Measurements from ENCODE around the gene AHNAK2. TPM values are rescaled to one million over a fixed set of nuclear protein-coding genes. Genes with fewer than 3 reads are reported as not detected.

Gene AHNAK2
- polyA plus RNA-seq, 4 donors, result under 0.01 to 6.3 (median 0.17) TPM

GRCh38 chr14:105022276-105022670 lies 44.1 kb upstream of the AHNAK2 start:
- DNase-seq (no peak), FAIRE-seq (no peak)
- Histone ChIP-seq H3K4me1 (ENCODE audit: control insufficient read depth in 3 of 3, insufficient read depth in 2 of 3, low read depth in 1 of 3, low read length in 2 of 3) (peaks cover 0 to 19% (median 3%) of the 10 kb centered on the region in 3 donors), H3K9me3 (ENCODE audit: control insufficient read depth in 2 of 2, insufficient read depth in 1 of 2, low read depth in 1 of 2, low read length in 1 of 2) (no peaks in the 10 kb centered on the region), H3K27me3 (ENCODE audit: control insufficient read depth in 3 of 3, insufficient read depth in 3 of 3, low read length in 3 of 3) (no peaks in the 10 kb centered on the region), H3K4me3 (ENCODE audit: low read depth in 1 of 3, low read length in 3 of 3) (no peak overlapping the region), H3K27ac (ENCODE audit: low read depth in 1 of 3, low read length in 2 of 3) (no peak overlapping the region), H3K36me3 (ENCODE audit: control insufficient read depth in 3 of 3, insufficient read depth in 2 of 3, low read depth in 1 of 3, low read length in 3 of 3) (peaks cover 0 to 10% (median 0%) of the 10 kb centered on the region in 3 donors)
- WGBS, 3 donors, result 38 to 72% (median 48%) methylated on average over 2 of the region's 2 CpGs

GRCh38 chr14:105021656-105022275 lies 43.6 kb upstream of the AHNAK2 start:
- FAIRE-seq, result no peak
- DNase-seq, result peak; percentile 56 to 88
- no peaks in the 10 kb centered on the region for H3K9me3 ChIP-seq (ENCODE audit: control insufficient read depth in 2 of 2, insufficient read depth in 1 of 2, low read depth in 1 of 2, low read length in 1 of 2)
- no peaks in the 10 kb centered on the region for H3K27me3 ChIP-seq (ENCODE audit: control insufficient read depth in 3 of 3, insufficient read depth in 3 of 3, low read length in 3 of 3)
- WGBS, 3 donors, result 6 to 9% (median 9%) methylated on average over 20 of the region's 20 CpGs
- peak overlapping the region; percentile 32 to 92 (median 65) for H3K4me3 ChIP-seq (ENCODE audit: low read depth in 1 of 3, low read length in 3 of 3)
- peaks cover 0 to 10% (median 0%) of the 10 kb centered on the region in 3 donors for H3K36me3 ChIP-seq (ENCODE audit: control insufficient read depth in 3 of 3, insufficient read depth in 2 of 3, low read depth in 1 of 3, low read length in 3 of 3)
- H3K27ac ChIP-seq (ENCODE audit: low read depth in 1 of 3, low read length in 2 of 3), result peak overlapping the region; percentile 73 to 99 (median 82)
- H3K4me1 ChIP-seq (ENCODE audit: control insufficient read depth in 3 of 3, insufficient read depth in 2 of 3, low read depth in 1 of 3, low read length in 2 of 3), result peaks cover 0 to 19% (median 3%) of the 10 kb centered on the region in 3 donors

GRCh38 chr14:105020815-105021655 lies 42.9 kb upstream of the AHNAK2 start, which contains the start of gene CDCA4:
Gene CDCA4 (minus strand): TSS chr14:105021083. CDS start chr14:105011929, 9,154 bp downstream.
- H3K27ac ChIP-seq (ENCODE audit: low read depth in 1 of 3, low read length in 2 of 3), result peak within 1 kb of the TSS; percentile 90 to 99 (median 92)
- FAIRE-seq (no peak), DNase-seq (peak; percentile 98 to 99)
- H3K9me3 ChIP-seq (ENCODE audit: control insufficient read depth in 2 of 2, insufficient read depth in 1 of 2, low read depth in 1 of 2, low read length in 1 of 2), result no peaks in the 10 kb centered on the region
- H3K36me3 ChIP-seq (ENCODE audit: control insufficient read depth in 3 of 3, insufficient read depth in 2 of 3, low read depth in 1 of 3, low read length in 3 of 3), result peaks cover 0 to 13% (median 0%) of the 10 kb centered on the region in 3 donors
- 0 to 1% (median 0%) methylated on average over 54 to 115 of the region's 115 CpGs for WGBS, 3 donors
- peaks cover 0 to 19% (median 3%) of the 10 kb centered on the region in 3 donors for H3K4me1 ChIP-seq (ENCODE audit: control insufficient read depth in 3 of 3, insufficient read depth in 2 of 3, low read depth in 1 of 3, low read length in 2 of 3)
- no peaks in the 10 kb centered on the region for H3K27me3 ChIP-seq (ENCODE audit: control insufficient read depth in 3 of 3, insufficient read depth in 3 of 3, low read length in 3 of 3)
- peak within 1 kb of the TSS; percentile 83 to 95 (median 92) for H3K4me3 ChIP-seq (ENCODE audit: low read depth in 1 of 3, low read length in 3 of 3)

- Histone ChIP-seq H3K4me1 (ENCODE audit: control insufficient read depth in 3 of 3, insufficient read depth in 2 of 3, low read depth in 1 of 3, low read length in 2 of 3) (peaks cover 0 to 19% (median 3%) of the 10 kb centered on the region in 3 donors), H3K36me3 (ENCODE audit: control insufficient read depth in 3 of 3, insufficient read depth in 2 of 3, low read depth in 1 of 3, low read length in 3 of 3) (peaks cover 0 to 22% (median 0%) of the 10 kb centered on the region in 3 donors), H3K9me3 (ENCODE audit: control insufficient read depth in 2 of 2, insufficient read depth in 1 of 2, low read depth in 1 of 2, low read length in 1 of 2) (no peaks in the 10 kb centered on the region), H3K27ac (ENCODE audit: low read depth in 1 of 3, low read length in 2 of 3) (peak overlapping the region; percentile 33 to 92 (median 90)), H3K27me3 (ENCODE audit: control insufficient read depth in 3 of 3, insufficient read depth in 3 of 3, low read length in 3 of 3) (no peaks in the 10 kb centered on the region), H3K4me3 (ENCODE audit: low read depth in 1 of 3, low read length in 3 of 3) (peak overlapping the region; percentile 47 to 95 (median 83))
- 2 to 4% (median 3%) methylated on average over 59 to 75 of the region's 75 CpGs for WGBS, 3 donors
- FAIRE-seq, result no peak
- DNase-seq, result peak; percentile 26 to 75
Measured at GRCh38 chr14:105019861-105020814, 42.0 kb upstream of the AHNAK2 start.

GRCh38 chr14:105018414-105018813 lies 40.2 kb upstream of the AHNAK2 start:
- WGBS, 3 donors, result 76 to 81% (median 79%) methylated on average over 4 of the region's 4 CpGs
- Histone ChIP-seq H3K27me3 (ENCODE audit: control insufficient read depth in 3 of 3, insufficient read depth in 3 of 3, low read length in 3 of 3) (no peaks in the 10 kb centered on the region), H3K36me3 (ENCODE audit: control insufficient read depth in 3 of 3, insufficient read depth in 2 of 3, low read depth in 1 of 3, low read length in 3 of 3) (peaks cover 0 to 27% (median 0%) of the 10 kb centered on the region in 3 donors), H3K4me3 (ENCODE audit: low read depth in 1 of 3, low read length in 3 of 3) (no peak overlapping the region), H3K4me1 (ENCODE audit: control insufficient read depth in 3 of 3, insufficient read depth in 2 of 3, low read depth in 1 of 3, low read length in 2 of 3) (peaks cover 0 to 19% (median 3%) of the 10 kb centered on the region in 3 donors), H3K9me3 (ENCODE audit: control insufficient read depth in 2 of 2, insufficient read depth in 1 of 2, low read depth in 1 of 2, low read length in 1 of 2) (no peaks in the 10 kb centered on the region), H3K27ac (ENCODE audit: low read depth in 1 of 3, low read length in 2 of 3) (no peak overlapping the region)
- no peak for FAIRE-seq
- DNase-seq, result no peak

GRCh38 chr14:105015905-105016304 lies 37.7 kb upstream of the AHNAK2 start:
- Histone ChIP-seq H3K4me1 (ENCODE audit: control insufficient read depth in 3 of 3, insufficient read depth in 2 of 3, low read depth in 1 of 3, low read length in 2 of 3) (peaks cover 0 to 13% (median 0%) of the 10 kb centered on the region in 3 donors), H3K27ac (ENCODE audit: low read depth in 1 of 3, low read length in 2 of 3) (no peak overlapping the region), H3K36me3 (ENCODE audit: control insufficient read depth in 3 of 3, insufficient read depth in 2 of 3, low read depth in 1 of 3, low read length in 3 of 3) (peaks cover 0 to 46% (median 3%) of the 10 kb centered on the region in 3 donors), H3K27me3 (ENCODE audit: control insufficient read depth in 3 of 3, insufficient read depth in 3 of 3, low read length in 3 of 3) (no peaks in the 10 kb centered on the region), H3K4me3 (ENCODE audit: low read depth in 1 of 3, low read length in 3 of 3) (no peak overlapping the region), H3K9me3 (ENCODE audit: control insufficient read depth in 2 of 2, insufficient read depth in 1 of 2, low read depth in 1 of 2, low read length in 1 of 2) (no peaks in the 10 kb centered on the region)
- no peak for FAIRE-seq
- peak in 1 of 2 donors; percentile 25 for DNase-seq
- WGBS, 3 donors, result 60 to 79% (median 63%) methylated on average over 6 of the region's 6 CpGs

- FAIRE-seq (no peak), DNase-seq (no peak)
- peaks cover 0 to 51% (median 5%) of the 10 kb centered on the region in 3 donors for H3K36me3 ChIP-seq (ENCODE audit: control insufficient read depth in 3 of 3, insufficient read depth in 2 of 3, low read depth in 1 of 3, low read length in 3 of 3)
- H3K9me3 ChIP-seq (ENCODE audit: control insufficient read depth in 2 of 2, insufficient read depth in 1 of 2, low read depth in 1 of 2, low read length in 1 of 2), result no peaks in the 10 kb centered on the region
- no peak overlapping the region for H3K4me3 ChIP-seq (ENCODE audit: low read depth in 1 of 3, low read length in 3 of 3)
- no peak overlapping the region for H3K27ac ChIP-seq (ENCODE audit: low read depth in 1 of 3, low read length in 2 of 3)
- 72 to 83% (median 75%) methylated on average over 9 of the region's 9 CpGs for WGBS, 3 donors
- H3K27me3 ChIP-seq (ENCODE audit: control insufficient read depth in 3 of 3, insufficient read depth in 3 of 3, low read length in 3 of 3), result no peaks in the 10 kb centered on the region
- H3K4me1 ChIP-seq (ENCODE audit: control insufficient read depth in 3 of 3, insufficient read depth in 2 of 3, low read depth in 1 of 3, low read length in 2 of 3), result peaks cover 0 to 13% (median 0%) of the 10 kb centered on the region in 3 donors
Measured at GRCh38 chr14:105015242-105015641, 37.1 kb upstream of the AHNAK2 start.
